WTC11 (cell line): ENCODE results near the gene ARFIP1. TPM values are rescaled to one million over a fixed set of nuclear protein-coding genes. Genes with fewer than 3 reads are reported as not detected.
"Not testable (repeated sequence)": the region's sequence is repeated elsewhere in the genome, so short reads cannot be mapped to it uniquely, and the experiment has no call there.

Experiments
- ATAC-seq: fragments of 200-7000 bp; cut with Tn5 transposase; 2 replicates; pipeline ENCODE4 v1.10.0; 2021; ENCODE audit warnings: mild to moderate bottlenecking, moderate library complexity
- CTCF ChIA-PET: fragments of 300-600 bp; sonication (Branson Sonifier 250); formaldehyde crosslinking; loops from one replicate; lab custom pipeline; 2021; ENCODE audit warnings: antibody characterized with exemption; lab: Charles Lee
- POLR2A ChIA-PET: fragments of 350-600 bp; sonication (Branson Sonifier 250); formaldehyde crosslinking; loops from one replicate; lab custom pipeline; 2021; ENCODE audit warnings: antibody characterized with exemption; lab: Charles Lee
- DNase-seq: peaks from one replicate; pipeline ENCODE4 v3.0.0; 2021; ENCODE audit warnings: low spot score
- H3K27ac Mint-ChIP-seq: 2 replicates; pipeline ENCODE4 v1.8.0; 2021; ENCODE audit warnings: mixed read lengths
- H3K27me3 Mint-ChIP-seq: 2 replicates; pipeline ENCODE4 v1.8.0; 2021; ENCODE audit warnings: low read depth, mild to moderate bottlenecking, moderate library complexity, mixed read lengths
- H3K36me3 Mint-ChIP-seq: 2 replicates; pipeline ENCODE4 v1.8.0; 2021; ENCODE audit warnings: mixed read lengths
- H3K4me1 Mint-ChIP-seq: 2 replicates; pipeline ENCODE4 v1.8.0; 2022; ENCODE audit warnings: mixed read lengths
- H3K4me3 Mint-ChIP-seq: 2 replicates; pipeline ENCODE4 v1.8.0; 2021; ENCODE audit warnings: mild to moderate bottlenecking, moderate library complexity, mixed read lengths
- H3K9me3 Mint-ChIP-seq: 2 replicates; pipeline ENCODE4 v1.8.0; 2021; ENCODE audit warnings: mixed read lengths
- AFF4 ChIP-seq: sonication (generic); formaldehyde crosslinking; IDR thresholded peaks from 2 replicates; pipeline ENCODE4 v1.8.1; 2023; ENCODE audit warnings: mild to moderate bottlenecking, missing genetic modification reagents, borderline replicate concordance
- CBFB ChIP-seq: sonication (generic); formaldehyde crosslinking; IDR thresholded peaks from 2 replicates; pipeline ENCODE4 v1.8.1; 2022; ENCODE audit warnings: mild to moderate bottlenecking, low read depth, missing genetic modification reagents
- FOXP1 ChIP-seq: sonication (generic); formaldehyde crosslinking; IDR thresholded peaks from 2 replicates; pipeline ENCODE4 v1.8.0; 2022; ENCODE audit warnings: missing genetic modification reagents, mild to moderate bottlenecking, moderate library complexity, borderline replicate concordance
- FOXP4 ChIP-seq: sonication (generic); formaldehyde crosslinking; IDR thresholded peaks from 2 replicates; pipeline ENCODE4 v1.8.0; 2022; ENCODE audit warnings: mild to moderate bottlenecking, missing genetic modification reagents
- NR1H2 ChIP-seq: sonication (generic); formaldehyde crosslinking; IDR thresholded peaks from 2 replicates; pipeline ENCODE4 v1.9.0; 2021; ENCODE audit warnings: mild to moderate bottlenecking, moderate library complexity, missing genetic modification reagents
- PRRX2 ChIP-seq: fragments of 250-450 bp; sonication (Bioruptor Pico); IDR thresholded peaks from 2 replicates; pipeline ENCODE4 v1.8.0; 2021; ENCODE audit warnings: mild to moderate bottlenecking
- TCF7 ChIP-seq: sonication (generic); formaldehyde crosslinking; IDR thresholded peaks from 2 replicates; pipeline ENCODE4 v1.8.0; 2022; ENCODE audit warnings: mild to moderate bottlenecking, low read depth, missing genetic modification reagents, moderate library complexity
- ZBTB43 ChIP-seq: sonication (generic); formaldehyde crosslinking; IDR thresholded peaks from 2 replicates; pipeline ENCODE4 v1.8.1; 2023; ENCODE audit warnings: mild to moderate bottlenecking, missing genetic modification reagents
- ZNF121 ChIP-seq: sonication (generic); formaldehyde crosslinking; IDR thresholded peaks from 2 replicates; pipeline ENCODE4 v1.8.0; 2023; ENCODE audit warnings: missing genetic modification reagents
- ZNF219 ChIP-seq: sonication (generic); formaldehyde crosslinking; IDR thresholded peaks from 2 replicates; pipeline ENCODE4 v1.8.0; 2023; ENCODE audit warnings: missing genetic modification reagents, mild to moderate bottlenecking, borderline replicate concordance
- ZNF232 ChIP-seq: sonication (generic); formaldehyde crosslinking; IDR thresholded peaks from 2 replicates; pipeline ENCODE4 v1.8.0; 2022; ENCODE audit warnings: mild to moderate bottlenecking, missing genetic modification reagents
- ZNF263 ChIP-seq: sonication (generic); formaldehyde crosslinking; IDR thresholded peaks from 2 replicates; pipeline ENCODE4 v1.8.1; 2022; ENCODE audit warnings: low read depth, mild to moderate bottlenecking, moderate library complexity, missing genetic modification reagents
- ZNF317 ChIP-seq: sonication (generic); formaldehyde crosslinking; IDR thresholded peaks from 2 replicates; pipeline ENCODE4 v1.8.1; 2023; ENCODE audit warnings: low read depth, mild to moderate bottlenecking, moderate library complexity, missing genetic modification reagents, borderline replicate concordance
- ZNF416 ChIP-seq: fragments of 250-450 bp; sonication (Bioruptor Pico); IDR thresholded peaks from 2 replicates; pipeline ENCODE4 v1.9.0; 2021; ENCODE audit warnings: mild to moderate bottlenecking, inconsistent platforms
- total RNA-seq: library from RNA; stranded (reverse); gene quantifications from 3 replicates; pipeline ENCODE4 v1.2.3, GENCODE V29; 2021
- TF ChIP-seq, protein P1 (sequence below): sonication (generic); formaldehyde crosslinking; IDR thresholded peaks from 2 replicates; pipeline ENCODE4 v1.8.1; 2022; ENCODE audit warnings: low read depth, mild to moderate bottlenecking, moderate library complexity, missing genetic modification reagents, borderline replicate concordance
- TF ChIP-seq, protein P2 (sequence below): fragments of 250-450 bp; sonication (Bioruptor Pico); IDR thresholded peaks from 2 replicates; pipeline ENCODE4 v1.9.0; 2021; ENCODE audit warnings: mild to moderate bottlenecking
- TF ChIP-seq, protein P3 (sequence below): fragments of 250-450 bp; sonication (Bioruptor Pico); conservative IDR thresholded peaks from 2 replicates; pipeline ENCODE4 v1.9.0; 2021; ENCODE audit warnings: mild to moderate bottlenecking
- TF ChIP-seq, protein P4 (sequence below): fragments of 250-450 bp; sonication (Bioruptor Pico); IDR thresholded peaks from 2 replicates; pipeline ENCODE4 v2.1.2; 2022; ENCODE audit warnings: mild to moderate bottlenecking, moderate library complexity

Gene ARFIP1
- total RNA-seq, 1 experiment from 2014 or later, result 35.3 TPM

DNA sequence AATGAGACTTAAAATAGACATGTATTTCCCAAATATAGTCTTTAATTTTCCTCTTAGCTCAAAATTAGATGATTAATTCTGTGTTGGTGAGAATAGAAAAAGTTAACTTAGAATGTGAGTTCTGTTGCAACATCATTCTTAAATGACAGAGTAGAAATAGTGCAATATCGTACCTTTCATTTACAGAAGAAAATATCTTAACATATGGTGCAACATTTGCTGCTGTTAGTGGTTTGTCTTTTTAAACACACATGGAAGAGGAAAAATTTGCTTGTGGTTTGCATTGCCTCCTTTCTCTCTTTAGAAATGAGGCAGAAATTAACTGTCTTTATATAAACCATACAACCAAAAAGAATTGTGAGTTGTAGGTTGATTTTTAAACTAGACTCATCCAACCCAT, 117.1 kb downstream of the ARFIP1 start:
- Mint-ChIP-seq H3K27me3 (no peaks in the 10 kb centered on the region), H3K36me3 (peaks cover 5% of the 10 kb centered on the region), H3K9me3 (no peaks in the 10 kb centered on the region), H3K4me3 (no peak overlapping the region), H3K27ac (no peak overlapping the region)
- DNase-seq (no peak), ATAC-seq (no peak)
- CTCF ChIA-PET, result interaction anchor here (0.8 kb wide), 1 partner anchor 39 kb away, joined by 3 read pairs; no protein-coding TSS in a partner anchor
- TF ChIP-seq ZNF317 (CRISPR knock-in tag) (no peak), TCF7 (no peak), AFF4 (no peak)
- TF ChIP-seq, protein P1, sequence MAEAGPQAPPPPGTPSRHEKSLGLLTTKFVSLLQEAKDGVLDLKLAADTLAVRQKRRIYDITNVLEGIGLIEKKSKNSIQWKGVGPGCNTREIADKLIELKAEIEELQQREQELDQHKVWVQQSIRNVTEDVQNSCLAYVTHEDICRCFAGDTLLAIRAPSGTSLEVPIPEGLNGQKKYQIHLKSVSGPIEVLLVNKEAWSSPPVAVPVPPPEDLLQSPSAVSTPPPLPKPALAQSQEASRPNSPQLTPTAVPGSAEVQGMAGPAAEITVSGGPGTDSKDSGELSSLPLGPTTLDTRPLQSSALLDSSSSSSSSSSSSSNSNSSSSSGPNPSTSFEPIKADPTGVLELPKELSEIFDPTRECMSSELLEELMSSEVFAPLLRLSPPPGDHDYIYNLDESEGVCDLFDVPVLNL (CRISPR knock-in tag), result no peak
- TF ChIP-seq, all 79 proteins: peak for 0
- H3K4me1 Mint-ChIP-seq, result peaks cover 12% of the 10 kb centered on the region
- POLR2A ChIA-PET, result interaction anchor here (1.0 kb wide), 1 partner anchor 39 kb away, joined by 5 read pairs; the partner anchor contains the start of gene FHDC1

DNA sequence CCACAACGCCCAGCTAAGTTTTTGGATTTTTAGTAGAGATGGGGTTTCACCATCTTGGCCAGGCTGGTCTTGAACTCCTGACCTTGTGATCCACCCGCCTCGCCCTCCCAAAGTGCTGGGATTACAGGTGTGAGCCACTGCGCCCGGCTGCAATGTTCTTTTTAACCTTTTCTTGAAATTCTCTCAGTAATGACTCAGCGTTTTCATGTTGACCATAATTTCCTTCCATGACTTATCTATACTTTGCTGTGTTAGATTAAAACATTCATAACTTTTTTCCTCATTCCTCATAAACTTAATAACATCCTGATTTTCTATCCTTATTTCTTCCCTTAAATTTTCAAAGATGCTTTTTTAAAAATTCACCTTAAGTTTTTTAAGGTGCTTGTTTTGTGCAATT, 118.4 kb downstream of the ARFIP1 start:
- H3K4me3 Mint-ChIP-seq, CTCF ChIA-PET, POLR2A ChIA-PET: not testable (repeated sequence)

GRCh38 chr4:152898606-152899005, 118.9 kb downstream of the ARFIP1 start:
- no peak for DNase-seq
- CTCF ChIA-PET, result no interaction called here
- Mint-ChIP-seq H3K27me3 (no peaks in the 10 kb centered on the region), H3K4me1 (peaks cover 15% of the 10 kb centered on the region), H3K36me3 (no peaks in the 10 kb centered on the region; the same call in 1 of the 2 replicates), H3K4me3 (no peak overlapping the region), H3K27ac (no peak overlapping the region), H3K9me3 (no peaks in the 10 kb centered on the region)
- no peak for ATAC-seq
- POLR2A ChIA-PET, result no interaction called here
- no peak for TF ChIP-seq FOXP4 (CRISPR knock-in tag)
- TF ChIP-seq ZNF416 (CRISPR knock-in tag), result no peak
- no peak for TF ChIP-seq ZNF219 (CRISPR knock-in tag)
- no peak for TF ChIP-seq ZNF232 (CRISPR knock-in tag)
- TF ChIP-seq NR1H2 (CRISPR knock-in tag), result no peak
- TF ChIP-seq FOXP1 (CRISPR knock-in tag), result no peak
- no peak for TF ChIP-seq ZNF121 (CRISPR knock-in tag)
- no peak for TF ChIP-seq ZBTB43 (CRISPR knock-in tag)
- TF ChIP-seq, protein P2, sequence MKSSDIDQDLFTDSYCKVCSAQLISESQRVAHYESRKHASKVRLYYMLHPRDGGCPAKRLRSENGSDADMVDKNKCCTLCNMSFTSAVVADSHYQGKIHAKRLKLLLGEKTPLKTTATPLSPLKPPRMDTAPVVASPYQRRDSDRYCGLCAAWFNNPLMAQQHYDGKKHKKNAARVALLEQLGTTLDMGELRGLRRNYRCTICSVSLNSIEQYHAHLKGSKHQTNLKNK, result no peak
- TF ChIP-seq, protein P3, sequence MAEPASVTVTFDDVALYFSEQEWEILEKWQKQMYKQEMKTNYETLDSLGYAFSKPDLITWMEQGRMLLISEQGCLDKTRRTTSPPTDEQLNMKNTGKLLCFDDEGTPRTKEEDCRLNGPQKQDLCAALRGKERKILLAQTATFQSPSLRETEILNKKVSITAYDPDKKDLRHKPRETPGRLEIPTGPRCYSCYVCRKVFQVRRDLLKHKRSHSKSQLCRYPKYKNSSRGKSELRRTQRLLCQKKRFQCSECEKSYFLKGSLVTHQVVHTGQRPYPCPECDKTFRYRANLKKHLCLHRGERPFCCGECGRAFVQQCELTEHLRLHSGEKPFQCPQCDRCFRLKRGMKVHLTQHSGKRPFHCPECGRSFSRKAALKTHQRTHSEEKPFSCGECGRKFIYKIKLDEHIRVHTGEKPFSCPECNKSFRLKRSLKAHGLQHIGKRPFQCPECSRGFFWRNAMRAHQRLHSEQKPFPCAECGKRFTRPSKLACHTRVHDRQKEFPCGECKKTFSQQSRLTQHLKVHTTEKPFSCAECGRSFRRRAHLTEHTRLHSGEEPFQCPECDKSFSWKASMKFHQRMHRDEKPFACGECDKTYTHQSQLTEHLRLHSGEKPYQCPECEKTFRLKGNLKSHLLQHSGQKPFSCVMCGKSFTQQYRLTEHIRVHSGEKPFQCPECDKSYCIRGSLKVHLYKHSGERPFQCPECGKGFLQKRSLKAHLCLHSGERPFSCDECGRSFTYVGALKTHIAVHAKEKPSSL (CRISPR knock-in tag), result no peak
- no peak for TF ChIP-seq PRRX2 (CRISPR knock-in tag)
- TF ChIP-seq, protein P4, sequence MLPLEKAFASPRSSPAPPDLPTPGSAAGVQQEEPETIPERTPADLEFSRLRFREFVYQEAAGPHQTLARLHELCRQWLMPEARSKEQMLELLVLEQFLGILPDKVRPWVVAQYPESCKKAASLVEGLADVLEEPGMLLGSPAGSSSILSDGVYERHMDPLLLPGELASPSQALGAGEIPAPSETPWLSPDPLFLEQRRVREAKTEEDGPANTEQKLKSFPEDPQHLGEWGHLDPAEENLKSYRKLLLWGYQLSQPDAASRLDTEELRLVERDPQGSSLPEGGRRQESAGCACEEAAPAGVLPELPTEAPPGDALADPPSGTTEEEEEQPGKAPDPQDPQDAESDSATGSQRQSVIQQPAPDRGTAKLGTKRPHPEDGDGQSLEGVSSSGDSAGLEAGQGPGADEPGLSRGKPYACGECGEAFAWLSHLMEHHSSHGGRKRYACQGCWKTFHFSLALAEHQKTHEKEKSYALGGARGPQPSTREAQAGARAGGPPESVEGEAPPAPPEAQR (CRISPR knock-in tag), result no peak
- TF ChIP-seq CBFB (CRISPR knock-in tag), result no peak
- TF ChIP-seq ZNF263 (CRISPR knock-in tag), result no peak

More for the DNA sequence above, 118.4 kb downstream of the ARFIP1 start:
- ATAC-seq, H3K9me3 Mint-ChIP-seq, H3K36me3 Mint-ChIP-seq, DNase-seq, H3K27me3 Mint-ChIP-seq: not testable (repeated sequence)
- 0 out of 2 replicates have a peak overlapping the region, but pooled peaks have one; percentile 29 for H3K27ac Mint-ChIP-seq
- peaks cover 14% of the 10 kb centered on the region for H3K4me1 Mint-ChIP-seq
